Spleen (tissue), 11 donors: ENCODE results near the gene PDXDC1. TPM values are rescaled to one million over a fixed set of nuclear protein-coding genes. Genes with fewer than 3 reads are reported as not detected.
"Not testable (repeated sequence)": the region's sequence is repeated elsewhere in the genome, so short reads cannot be mapped to it uniquely, and the experiment has no call there.

Experiments used
- DNase-seq: peaks from one replicate; pipeline ENCODE4 v3.0.0-alpha.2; 2020
- H3K27ac ChIP-seq, 8 donors: fragments of 200-600 bp; sonication (generic) in 7 of 8; 1 replicate in 4 of 8; 2 replicates in 4 of 8; pipeline versions ENCODE4 v1.5.0 to v1.8.0; 2016 to 2021; ENCODE audit warnings: inconsistent platforms in 4 of 8, mild to moderate bottlenecking in 4 of 8, moderate library complexity in 1 of 8
- H3K27me3 ChIP-seq, 7 donors: fragments of 200-600 bp; sonication (generic) in 6 of 7; replicated peaks in 1 of 7; 1 replicate in 4 of 7; 2 replicates in 3 of 7; pipeline versions ENCODE4 v1.5.0 to v1.8.0; 2016 to 2021; ENCODE audit warnings: inconsistent platforms in 3 of 7, mild to moderate bottlenecking in 1 of 7
- H3K36me3 ChIP-seq, 6 donors: fragments of 200-600 bp; sonication (generic) in 5 of 6; 1 replicate in 4 of 6; 2 replicates in 2 of 6; pipeline versions ENCODE4 v1.5.0 to v1.8.0; 2016 to 2021; ENCODE audit warnings: inconsistent platforms in 2 of 6
- H3K4me1 ChIP-seq, 6 donors: fragments of 200-600 bp; sonication (generic) in 5 of 6; 1 replicate in 3 of 6; 2 replicates in 3 of 6; pipeline versions ENCODE4 v1.5.0 to v1.8.0; 2016 to 2021; ENCODE audit warnings: inconsistent platforms in 3 of 6
- H3K4me3 ChIP-seq, 8 donors: fragments of 200-600 bp; sonication (generic) in 7 of 8; 1 replicate in 4 of 8; 2 replicates in 4 of 8; pipeline versions ENCODE4 v1.5.0 to v1.8.0; 2016 to 2021; ENCODE audit warnings: inconsistent platforms in 4 of 8, mild to moderate bottlenecking in 4 of 8, moderate library complexity in 2 of 8
- H3K9me3 ChIP-seq, 8 donors: fragments of 200-600 bp; sonication (generic) in 7 of 8; 1 replicate in 4 of 8; 2 replicates in 4 of 8; pipeline versions ENCODE4 v1.5.0 to v1.8.0; 2016 to 2021; ENCODE audit warnings: inconsistent platforms in 4 of 8
- POLR2A ChIP-seq, 3 donors: fragments of 450-650 bp; IDR thresholded peaks; one replicate each; pipeline ENCODE4 v1.5.1; 2017; ENCODE audit warnings: antibody characterized with exemption in 3 of 3, mild to moderate bottlenecking in 1 of 3
- POLR2AphosphoS5 ChIP-seq, 3 donors: sonication (generic); formaldehyde crosslinking; IDR thresholded peaks; one replicate each; pipeline ENCODE4 v1.5.1; 2017; ENCODE audit warnings: antibody characterized with exemption in 3 of 3
- WGBS, 5 donors: extraction: QIAGEN DNeasy Blood & Tissue Kit in 3 of 5; methylation state at CpG; one replicate each; pipeline versions ENCODE4 v1.1.5 to v1.1.7; 2013 to 2018; 5-methylcytosine and 5-hydroxymethylcytosine counted together
- intact Hi-C: fragments of 100-400 bp; cut with DNase I; formaldehyde crosslinking; loops from one replicate; pipeline ENCODE4 v1.15.0; 2023; ENCODE audit warnings: low total_unique reads
- polyA plus RNA-seq, 3 donors: library from polyadenylated mRNA; stranded (reverse); fragments of 200-250 nt; gene quantifications; one replicate each; pipeline ENCODE4 v1.2.1, GENCODE V29; 2013
- total RNA-seq, 7 donors: library from RNA; depleted of rRNA in 3 of 7; stranded (reverse); fragments of >200 nt in 3 of 7; fragmentation: NEBNext Ultra II Directional in 4 of 7; extraction: Animal tissue kit (Norgen Biotek cat#: 25700) in 4 of 7; gene quantifications; one replicate each; pipeline versions ENCODE4 v1.1.0 to v1.2.1, GENCODE V29; 2016 to 2021
- TF ChIP-seq, protein P1 (sequence below), 11 experiments: fragments of 200-600 bp in 7 of 11; fragments of 450-650 bp in 4 of 11; sonication (generic) in 4 of 11; IDR thresholded peaks in 8 of 11; conservative IDR thresholded peaks in 3 of 11; 1 replicate in 7 of 11; 2 replicates in 4 of 11; pipeline versions ENCODE4 v1.4.0 to v1.8.0; 2016 to 2021; ENCODE audit warnings: antibody characterized with exemption in 11 of 11, inconsistent platforms in 4 of 11, mild to moderate bottlenecking in 1 of 11
- donor health status: healthy with polysubstance abuse.
- donor health status: DM: no; HTN: no; CAD: no; lungs with moderate emphysema.
- donor health status: DM: no; HTN: no; CAD: no.
- donor health status: Bipolar disorder and iron deficiency.
- donor health status: healthy.
- donor health status: DM: no; HTN: no; CAD: no.
- donor health status: DM: yes; HTN: yes; CAD: no.

The PDXDC1 gene
- total and polyA plus RNA-seq, 10 donors, result 17.7 to 80.7 (median 62.8) TPM

GRCh38 chr16:15057681-15058417 is 83.0 kb downstream of the PDXDC1 start:
- intact Hi-C loops, result no loop called here
- H3K27ac ChIP-seq, result no peak overlapping the region
- DNase-seq, result no peak
- peaks cover 6 to 49% (median 35%) of the 10 kb centered on the region in 6 donors for H3K36me3 ChIP-seq
- no peak overlapping the region for H3K4me3 ChIP-seq
- no peaks in the 10 kb centered on the region for H3K27me3 ChIP-seq
- H3K4me1 ChIP-seq, result peaks cover 4 to 48% (median 27%) of the 10 kb centered on the region in 6 donors
- WGBS, 5 donors, result 81 to 90% (median 82%) methylated on average over 7 of the region's 7 CpGs
- TF ChIP-seq, protein P1, sequence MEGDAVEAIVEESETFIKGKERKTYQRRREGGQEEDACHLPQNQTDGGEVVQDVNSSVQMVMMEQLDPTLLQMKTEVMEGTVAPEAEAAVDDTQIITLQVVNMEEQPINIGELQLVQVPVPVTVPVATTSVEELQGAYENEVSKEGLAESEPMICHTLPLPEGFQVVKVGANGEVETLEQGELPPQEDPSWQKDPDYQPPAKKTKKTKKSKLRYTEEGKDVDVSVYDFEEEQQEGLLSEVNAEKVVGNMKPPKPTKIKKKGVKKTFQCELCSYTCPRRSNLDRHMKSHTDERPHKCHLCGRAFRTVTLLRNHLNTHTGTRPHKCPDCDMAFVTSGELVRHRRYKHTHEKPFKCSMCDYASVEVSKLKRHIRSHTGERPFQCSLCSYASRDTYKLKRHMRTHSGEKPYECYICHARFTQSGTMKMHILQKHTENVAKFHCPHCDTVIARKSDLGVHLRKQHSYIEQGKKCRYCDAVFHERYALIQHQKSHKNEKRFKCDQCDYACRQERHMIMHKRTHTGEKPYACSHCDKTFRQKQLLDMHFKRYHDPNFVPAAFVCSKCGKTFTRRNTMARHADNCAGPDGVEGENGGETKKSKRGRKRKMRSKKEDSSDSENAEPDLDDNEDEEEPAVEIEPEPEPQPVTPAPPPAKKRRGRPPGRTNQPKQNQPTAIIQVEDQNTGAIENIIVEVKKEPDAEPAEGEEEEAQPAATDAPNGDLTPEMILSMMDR (IDR thresholded peaks at IDR 0.05 in 8 of 11, conservative IDR thresholded peaks at IDR 0.05 in 3 of 11), result no peak
- TF ChIP-seq POLR2A (IDR thresholded peaks at IDR 0.05), result no peak
- TF ChIP-seq POLR2AphosphoS5 (IDR thresholded peaks at IDR 0.05), result no peak
- no peaks in the 10 kb centered on the region for H3K9me3 ChIP-seq

DNA sequence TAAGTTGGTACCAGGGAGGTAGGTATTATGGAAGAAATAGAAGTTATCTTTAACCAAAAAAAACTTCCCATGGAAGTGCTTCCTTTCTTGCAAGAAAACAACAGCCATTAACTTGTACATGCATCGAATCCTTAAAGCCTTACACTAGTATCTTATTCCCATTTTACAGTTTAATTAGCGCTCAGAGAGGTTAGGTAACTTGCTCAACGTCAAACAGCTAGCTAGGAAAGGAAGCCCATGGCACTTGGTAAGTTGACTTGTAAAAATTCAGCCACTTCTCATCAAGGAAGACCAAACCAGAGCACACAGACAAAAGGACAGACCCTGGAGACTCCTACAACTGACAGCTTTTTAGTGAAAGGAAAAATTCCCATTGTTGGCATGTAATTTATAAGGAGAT is 84.5 kb downstream of the PDXDC1 start:
- TF ChIP-seq POLR2A (IDR thresholded peaks at IDR 0.05) (no peak), POLR2AphosphoS5 (IDR thresholded peaks at IDR 0.05) (no peak)
- TF ChIP-seq, protein P1 (IDR thresholded peaks at IDR 0.05 in 8 of 11, conservative IDR thresholded peaks at IDR 0.05 in 3 of 11), result no peak
- Histone ChIP-seq H3K9me3 (no peaks in the 10 kb centered on the region), H3K36me3 (peaks cover 6 to 63% (median 49%) of the 10 kb centered on the region in 6 donors), H3K4me3 (no peak overlapping the region), H3K4me1 (peaks cover 4 to 34% (median 16%) of the 10 kb centered on the region in 6 donors), H3K27ac (no peak overlapping the region), H3K27me3 (no peaks in the 10 kb centered on the region)
- DNase-seq, result no peak
- intact Hi-C loops, result no loop called here
- WGBS, 5 donors, result 63 to 92% (median 66%) methylated on average over 3 of the region's 3 CpGs

- H3K4me3 ChIP-seq, intact Hi-C loops, H3K9me3 ChIP-seq, DNase-seq, H3K27me3 ChIP-seq: not testable (repeated sequence)
- WGBS, 5 donors, result 62 to 89% (median 78%) methylated on average over 8 of the region's 8 CpGs
- peaks cover 6 to 89% (median 65%) of the 10 kb centered on the region in 6 donors for H3K36me3 ChIP-seq
- H3K27ac ChIP-seq, result peak overlapping the region in 1 of 8 donors; percentile 20
- peaks cover 0 to 13% (median 0%) of the 10 kb centered on the region in 6 donors for H3K4me1 ChIP-seq
These were observed 87.4 kb downstream of the PDXDC1 start for GRCh38 chr16:15062085-15062810.

GRCh38 chr16:15065961-15066360 is 91.1 kb downstream of the PDXDC1 start:
- DNase-seq, H3K4me1 ChIP-seq, H3K4me3 ChIP-seq, H3K27me3 ChIP-seq, H3K9me3 ChIP-seq, H3K27ac ChIP-seq, intact Hi-C loops: not testable (repeated sequence)
- peaks cover 6 to 96% (median 66%) of the 10 kb centered on the region in 6 donors for H3K36me3 ChIP-seq
- 86 to 94% (median 91%) methylated on average over 3 to 4 of the region's 4 CpGs; no CpG with 5 or more reads in 1 of the 5 donors for WGBS, 5 donors

GRCh38 chr16:15066690-15067089 is 91.9 kb downstream of the PDXDC1 start:
- 88 to 99% (median 92%) methylated on average over 6 to 8 of the region's 8 CpGs for WGBS, 5 donors
- H3K27ac ChIP-seq, intact Hi-C loops, H3K4me1 ChIP-seq, H3K9me3 ChIP-seq, H3K27me3 ChIP-seq, DNase-seq, H3K4me3 ChIP-seq: not testable (repeated sequence)
- peaks cover 3 to 95% (median 60%) of the 10 kb centered on the region in 6 donors for H3K36me3 ChIP-seq

GRCh38 chr16:15071013-15071412 is 96.2 kb downstream of the PDXDC1 start:
- H3K4me1 ChIP-seq, H3K9me3 ChIP-seq, intact Hi-C loops, H3K4me3 ChIP-seq, H3K27me3 ChIP-seq, DNase-seq, H3K27ac ChIP-seq: not testable (repeated sequence)
- WGBS, 5 donors, result 83 to 95% (median 94%) methylated on average over 4 of the region's 4 CpGs
- peaks cover 0 to 88% (median 58%) of the 10 kb centered on the region in 6 donors for H3K36me3 ChIP-seq
